GM10266 (cell line): Measurements from ENCODE around the gene SORCS1.

Source experiments
- DNase-seq: peaks from one replicate; pipeline ENCODE4 v3.0.0; 2012; ENCODE audit errors: extremely low spot score
- TF ChIP-seq, protein P1 (sequence below): IDR thresholded peaks from 2 replicates; pipeline ENCODE4 v1.5.1; 2012; ENCODE audit warnings: mild to moderate bottlenecking, low read depth; ENCODE audit not compliant: control insufficient read depth, insufficient read depth; ENCODE audit errors: missing control alignments

Gene SORCS1

DNA sequence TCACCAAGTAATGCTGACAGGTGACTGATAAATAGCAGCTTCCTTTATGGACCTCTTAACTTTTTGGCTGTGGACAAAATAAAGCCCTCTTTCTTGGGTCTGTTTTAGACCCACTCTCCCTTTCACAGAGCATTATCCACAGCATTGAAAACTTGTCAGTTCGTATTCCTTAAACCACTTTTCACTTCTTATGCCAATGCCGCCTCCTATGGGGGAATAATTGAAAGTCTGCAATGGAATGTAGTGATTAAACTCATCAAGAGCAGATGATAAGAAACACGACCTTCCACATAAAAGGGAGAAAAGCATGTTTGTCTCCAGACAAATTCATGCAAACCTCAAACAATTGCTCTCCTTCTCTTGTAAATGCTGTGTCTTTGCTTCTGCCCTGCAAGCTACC lies 153.4 kb downstream of the SORCS1 start:
- no peak for DNase-seq
- TF ChIP-seq, protein P1, sequence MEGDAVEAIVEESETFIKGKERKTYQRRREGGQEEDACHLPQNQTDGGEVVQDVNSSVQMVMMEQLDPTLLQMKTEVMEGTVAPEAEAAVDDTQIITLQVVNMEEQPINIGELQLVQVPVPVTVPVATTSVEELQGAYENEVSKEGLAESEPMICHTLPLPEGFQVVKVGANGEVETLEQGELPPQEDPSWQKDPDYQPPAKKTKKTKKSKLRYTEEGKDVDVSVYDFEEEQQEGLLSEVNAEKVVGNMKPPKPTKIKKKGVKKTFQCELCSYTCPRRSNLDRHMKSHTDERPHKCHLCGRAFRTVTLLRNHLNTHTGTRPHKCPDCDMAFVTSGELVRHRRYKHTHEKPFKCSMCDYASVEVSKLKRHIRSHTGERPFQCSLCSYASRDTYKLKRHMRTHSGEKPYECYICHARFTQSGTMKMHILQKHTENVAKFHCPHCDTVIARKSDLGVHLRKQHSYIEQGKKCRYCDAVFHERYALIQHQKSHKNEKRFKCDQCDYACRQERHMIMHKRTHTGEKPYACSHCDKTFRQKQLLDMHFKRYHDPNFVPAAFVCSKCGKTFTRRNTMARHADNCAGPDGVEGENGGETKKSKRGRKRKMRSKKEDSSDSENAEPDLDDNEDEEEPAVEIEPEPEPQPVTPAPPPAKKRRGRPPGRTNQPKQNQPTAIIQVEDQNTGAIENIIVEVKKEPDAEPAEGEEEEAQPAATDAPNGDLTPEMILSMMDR: no peak

DNA sequence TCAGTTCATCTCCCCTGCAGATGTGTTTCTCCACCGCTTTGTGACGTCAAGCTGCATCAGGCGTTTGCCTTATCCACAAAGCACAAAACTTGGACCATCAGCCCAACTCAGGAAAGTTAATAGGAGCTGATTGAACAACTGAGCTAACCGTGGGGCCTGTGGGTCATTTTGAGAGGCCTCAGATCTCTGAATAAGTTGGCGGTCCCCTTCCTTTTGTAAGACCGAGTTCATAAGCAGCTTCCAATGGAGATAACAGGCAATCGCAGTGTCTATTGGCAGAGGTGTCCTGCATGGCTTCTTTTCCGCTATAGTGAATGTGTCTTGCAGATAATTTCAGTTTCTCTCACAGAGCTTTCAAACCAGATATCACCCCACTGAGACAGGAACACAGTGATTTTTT lies 154.0 kb downstream of the SORCS1 start:
- TF ChIP-seq, protein P1: no peak
- DNase-seq: no peak

DNA sequence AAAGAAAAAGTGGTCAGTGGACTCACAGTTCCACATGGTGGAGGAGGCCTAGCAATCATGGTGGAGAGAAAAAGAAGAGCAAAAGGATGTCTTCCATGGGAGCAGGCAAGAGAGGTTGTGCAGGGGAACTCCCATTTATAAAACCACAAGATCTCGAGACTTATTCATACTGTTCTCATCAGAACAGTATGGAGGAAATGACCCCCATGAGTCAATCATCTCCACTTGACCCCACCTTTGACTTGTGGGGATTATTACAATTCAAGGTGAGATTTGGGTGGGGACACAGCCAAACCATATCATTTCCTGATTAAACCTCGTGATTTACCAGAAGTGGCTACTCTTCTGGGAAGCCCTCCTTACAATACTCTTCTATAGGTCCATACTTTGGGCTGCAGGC lies 160.1 kb downstream of the SORCS1 start:
- no peak for DNase-seq

DNA sequence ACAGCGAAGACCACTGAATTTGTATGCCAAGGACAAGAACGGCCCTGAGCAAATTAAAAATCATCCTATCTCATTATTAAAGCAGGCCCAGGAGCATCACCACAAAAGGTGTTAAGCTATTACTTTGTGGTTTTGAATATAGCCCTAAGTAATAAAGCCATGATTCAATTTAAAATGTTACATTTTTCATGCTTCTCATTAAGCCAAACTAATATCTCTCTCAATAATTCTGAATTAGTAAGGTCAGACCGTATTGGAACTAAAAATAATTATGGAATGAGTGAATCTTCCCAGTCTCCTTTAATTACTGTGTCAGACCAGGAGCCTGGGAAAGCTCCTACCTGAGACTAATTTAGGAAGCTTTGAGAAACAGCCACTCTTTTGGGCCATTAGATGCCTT lies 162.4 kb downstream of the SORCS1 start:
- DNase-seq: no peak
- TF ChIP-seq, protein P1: no peak

More for the DNA sequence above, 160.1 kb downstream of the SORCS1 start:
- TF ChIP-seq, protein P1: no peak

DNA sequence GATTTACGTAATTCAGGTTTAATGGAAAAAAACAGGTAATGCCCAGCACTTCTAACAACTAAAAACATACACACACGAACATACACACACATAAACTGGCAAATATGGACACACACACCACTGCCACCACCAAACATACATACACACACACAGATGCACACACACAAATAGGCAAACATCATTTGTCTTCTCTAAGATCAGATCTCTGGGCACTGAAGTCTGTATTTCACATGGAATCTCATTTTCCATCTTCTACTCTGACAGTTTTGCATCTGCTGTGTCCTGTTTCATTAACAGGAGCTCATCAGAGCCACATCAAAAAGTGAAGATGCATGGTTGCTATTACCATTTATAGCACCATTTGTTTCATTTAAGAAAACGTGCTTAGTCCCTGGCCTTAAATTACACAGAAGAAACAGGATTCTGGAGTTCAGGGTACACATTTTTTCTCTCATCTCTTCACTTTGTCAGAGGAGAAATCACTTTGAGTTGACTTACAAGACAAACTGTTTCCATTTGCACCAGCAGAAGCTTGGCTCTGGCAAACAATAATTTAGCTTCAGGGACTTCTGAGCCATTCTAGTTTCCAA lies 165.3 kb downstream of the SORCS1 start:
- DNase-seq: no peak
- TF ChIP-seq, protein P1: no peak

- no peak for DNase-seq
- TF ChIP-seq, protein P1: no peak
These were observed 166.8 kb downstream of the SORCS1 start for GRCh38 chr10:106997721-106998120.

DNA sequence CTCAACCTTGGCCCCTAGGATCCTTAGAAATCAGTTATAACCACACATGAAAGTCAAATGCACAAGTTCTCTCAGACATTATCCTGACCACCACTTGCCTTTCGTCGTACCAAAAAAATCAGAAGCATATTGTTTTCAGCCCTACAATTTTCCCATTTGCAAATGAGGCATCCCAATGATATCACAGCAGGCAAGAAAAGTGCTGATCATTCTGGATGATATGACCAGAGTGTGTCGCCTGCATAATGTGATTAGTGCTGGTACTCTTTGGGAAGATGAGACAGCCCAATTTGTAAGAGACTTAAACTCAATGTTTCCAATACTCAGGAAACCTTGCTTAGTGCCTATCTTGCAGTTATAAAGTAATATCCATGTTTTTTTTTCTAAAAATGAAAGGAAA lies 168.0 kb downstream of the SORCS1 start:
- no peak for DNase-seq
- TF ChIP-seq, protein P1: no peak
